Activated CD4-positive, alpha-beta T cell treated with anti-CD3 and anti-CD28 coated beads, Interleukin-10, Interleukin-2, amounts not matched to agents 100 ng/mL and 50 ng/mL, durations not matched to agents 16 hours and 8 hours (primary cell): ENCODE results near the gene PKIG.
A peak's percentile ranks its signal among the peaks of the same experiment; 100 is the strongest.
"Not testable (repeated sequence)": the region's sequence is repeated elsewhere in the genome, so short reads cannot be mapped to it uniquely, and the experiment has no call there.

ENCODE experiments used
- DNase-seq: peaks from one replicate; pipeline ENCODE4 v3.0.0-alpha.2; 2020

Gene PKIG

DNA sequence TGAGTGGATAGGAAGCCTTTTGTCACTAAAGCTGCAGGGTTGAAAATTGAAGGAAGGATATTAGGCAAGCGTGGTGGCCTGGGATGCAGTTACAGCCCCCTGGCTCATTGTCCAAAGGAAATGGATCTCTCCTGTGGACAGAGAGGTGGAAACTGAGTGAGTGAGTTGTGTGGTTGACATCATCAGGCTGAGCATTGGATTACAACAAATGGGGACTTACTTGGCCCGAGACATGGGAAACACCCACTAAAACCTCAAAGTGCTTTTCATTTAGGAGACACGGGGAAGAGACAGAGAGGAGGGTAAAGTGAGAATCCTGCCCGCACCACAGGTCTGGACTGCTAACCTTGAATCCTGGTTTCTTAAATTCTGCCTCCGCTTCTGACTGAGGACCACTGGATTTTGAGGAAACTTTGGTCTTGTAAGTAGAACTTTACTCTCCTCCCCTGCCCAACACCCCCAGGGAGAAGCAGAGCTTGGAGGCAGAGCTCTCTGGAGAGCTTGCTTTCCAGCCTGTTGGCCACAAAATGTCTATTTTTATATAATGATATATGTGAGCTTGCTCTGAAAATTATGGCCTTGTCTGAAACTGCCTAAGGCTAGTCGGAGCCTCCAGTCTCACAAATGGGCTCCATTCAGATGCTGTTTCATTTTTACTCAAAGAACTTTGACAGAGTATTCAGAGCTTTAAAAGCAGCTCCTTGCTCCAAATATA lies at the start of gene PKIG:
TSS of gene PKIG (plus strand) at position 269 of the 715 bp plus-strand sequence. CDS start 31,978 bp downstream, outside the sequence.
- no peak for DNase-seq

DNA sequence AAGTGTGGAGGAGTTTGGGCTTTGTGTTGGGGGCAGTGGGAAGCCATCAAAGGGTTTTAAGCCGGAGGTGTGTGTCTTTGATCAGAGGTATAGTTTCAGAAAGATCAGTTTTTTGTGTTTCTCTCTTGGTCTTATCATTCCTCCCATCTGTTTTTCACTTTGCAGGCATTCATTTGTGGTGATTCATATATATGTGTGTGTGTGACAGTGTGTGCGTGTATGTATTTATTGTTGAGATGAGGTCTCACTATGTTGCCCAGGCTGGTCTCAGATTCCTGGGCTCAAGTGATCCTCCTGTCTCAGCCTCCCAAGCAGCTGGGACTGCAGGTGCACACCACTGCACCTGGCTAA lies 49.4 kb upstream of the PKIG start:
- DNase-seq = peak; percentile 3

DNA sequence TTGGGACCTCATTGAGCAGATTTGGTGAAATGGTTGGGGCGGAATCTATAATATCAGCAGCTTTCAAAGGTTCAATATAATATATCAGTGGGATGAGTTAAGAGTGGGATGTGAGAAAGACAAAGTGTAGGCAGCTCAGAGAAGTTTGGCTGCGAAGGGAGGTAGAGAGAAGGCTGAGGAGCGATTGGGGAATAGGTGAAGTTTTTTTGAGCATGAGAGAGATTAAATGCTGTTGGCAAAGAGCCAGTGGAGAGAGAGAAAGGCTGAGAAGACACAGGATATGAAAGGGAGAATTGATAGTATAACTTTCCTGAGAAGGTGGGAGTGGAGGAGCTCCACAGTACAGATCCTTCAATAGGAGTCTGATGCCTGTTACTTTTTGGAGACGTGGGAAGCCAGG lies 48.5 kb upstream of the PKIG start:
- no peak for DNase-seq

DNA sequence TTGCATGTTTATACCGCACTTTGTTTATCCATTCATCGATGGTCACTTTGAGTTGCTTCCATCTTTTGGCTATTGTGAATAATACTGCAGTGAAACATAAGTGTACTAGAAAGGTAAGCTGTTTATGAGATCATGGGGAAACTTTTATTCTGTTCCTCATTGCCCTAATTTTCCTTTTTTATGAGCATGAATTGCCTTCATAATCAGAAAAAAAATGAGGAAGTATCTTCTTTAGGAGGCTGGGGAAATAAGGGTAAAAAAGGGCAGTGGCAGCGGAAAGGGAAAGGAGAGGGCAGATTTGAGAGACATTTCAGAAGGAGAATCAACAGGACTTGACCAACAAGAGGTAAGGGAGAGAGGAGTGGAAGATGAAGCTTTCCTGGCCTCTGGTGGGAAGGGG lies 46.2 kb upstream of the PKIG start:
- DNase-seq = no peak

DNA sequence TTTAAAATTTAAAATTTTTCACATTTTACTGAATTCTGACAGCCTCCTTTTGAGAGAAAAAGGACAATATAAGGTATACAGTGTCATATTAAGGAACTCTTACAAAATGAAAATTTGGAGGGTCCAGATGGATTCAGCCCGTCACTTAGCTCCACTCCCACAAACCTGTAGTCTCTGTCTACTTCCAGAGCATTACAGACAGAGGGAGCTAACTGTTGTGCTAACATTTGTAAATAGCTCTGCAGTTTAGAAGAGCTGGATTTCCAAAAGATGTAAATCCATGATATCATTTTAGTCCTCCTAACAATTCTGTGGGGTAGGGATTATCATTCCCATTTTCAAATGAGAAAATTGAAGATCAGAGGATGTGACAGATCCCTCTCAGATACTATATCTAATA lies 44.4 kb upstream of the PKIG start:
- no peak for DNase-seq

DNA sequence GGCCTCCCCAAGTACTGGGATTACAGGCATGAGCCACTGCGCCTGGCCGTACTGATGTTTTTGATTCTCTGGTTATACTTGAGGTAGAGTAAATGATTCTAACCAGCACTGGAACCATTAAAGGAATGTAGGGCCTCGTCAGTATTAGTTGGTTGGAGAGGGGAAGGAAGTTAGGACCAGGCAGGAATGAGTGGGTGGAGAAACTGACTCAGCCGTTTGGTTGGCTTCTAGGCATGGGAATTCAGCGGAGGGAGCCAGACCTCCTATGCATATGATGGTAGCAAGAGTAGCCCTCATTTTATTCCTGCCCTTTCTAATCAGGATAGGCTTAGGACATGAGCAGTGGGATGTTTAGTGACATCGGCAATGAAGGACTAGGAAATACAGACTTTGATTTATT lies 41.5 kb upstream of the PKIG start:
- DNase-seq = no peak

DNA sequence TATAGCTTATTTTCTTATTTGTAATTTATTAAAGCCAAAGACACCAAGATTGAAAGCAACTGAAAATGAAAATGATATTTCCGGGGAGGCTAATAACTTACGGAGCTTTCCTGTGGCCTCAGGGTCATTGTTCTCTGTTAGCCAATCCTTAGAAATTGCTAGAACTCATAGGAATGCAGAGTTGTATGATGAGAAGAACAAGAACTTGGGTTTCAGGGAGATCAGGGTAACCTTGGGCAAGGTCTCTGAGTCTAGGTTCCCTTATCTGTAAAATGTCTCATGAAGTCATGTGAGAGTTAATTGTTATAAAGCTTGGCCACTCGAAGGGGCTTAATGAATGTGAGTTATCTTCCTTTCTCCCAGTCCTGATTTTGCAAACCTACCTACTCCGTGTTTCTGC lies 40.4 kb upstream of the PKIG start:
- no peak for DNase-seq

DNA sequence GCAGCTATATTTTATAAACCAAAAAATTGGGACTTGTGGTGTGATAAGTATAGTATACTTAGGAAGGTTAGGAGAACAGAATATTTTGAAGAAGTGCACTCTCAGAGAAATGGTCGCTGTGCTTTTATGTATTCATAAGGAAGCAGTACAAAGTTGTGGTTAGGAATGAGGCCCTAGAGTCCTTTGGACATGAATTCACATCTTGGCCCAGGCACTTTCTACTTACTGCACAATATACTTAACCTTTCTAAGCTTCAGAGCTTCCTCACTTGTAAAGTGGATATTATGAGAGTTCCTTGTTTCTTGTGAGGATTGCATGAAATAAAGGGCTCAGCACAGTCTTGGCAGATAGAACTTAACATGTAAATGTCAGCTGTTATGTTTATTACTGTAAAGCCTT lies 39.5 kb upstream of the PKIG start:
- no peak for DNase-seq

DNA sequence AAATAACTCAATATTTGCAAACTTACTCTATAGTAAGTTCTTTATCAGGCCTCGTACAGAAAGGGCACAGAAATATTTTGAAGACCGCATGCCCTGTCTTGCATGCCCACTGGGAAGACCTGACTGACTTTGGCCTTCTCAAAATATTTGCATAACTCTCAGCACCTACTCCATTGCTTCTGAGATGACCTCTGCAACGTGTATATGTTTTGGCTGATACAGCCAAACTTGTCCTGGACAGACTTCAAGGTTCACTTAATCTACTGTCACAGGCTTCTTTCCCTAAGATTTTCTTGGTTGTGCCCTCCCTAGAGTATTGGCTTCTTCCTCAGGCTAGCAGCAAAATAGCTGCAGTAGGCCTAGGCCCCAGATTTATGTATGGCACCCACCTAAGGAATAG lies 39.0 kb upstream of the PKIG start:
- DNase-seq = no peak

DNA sequence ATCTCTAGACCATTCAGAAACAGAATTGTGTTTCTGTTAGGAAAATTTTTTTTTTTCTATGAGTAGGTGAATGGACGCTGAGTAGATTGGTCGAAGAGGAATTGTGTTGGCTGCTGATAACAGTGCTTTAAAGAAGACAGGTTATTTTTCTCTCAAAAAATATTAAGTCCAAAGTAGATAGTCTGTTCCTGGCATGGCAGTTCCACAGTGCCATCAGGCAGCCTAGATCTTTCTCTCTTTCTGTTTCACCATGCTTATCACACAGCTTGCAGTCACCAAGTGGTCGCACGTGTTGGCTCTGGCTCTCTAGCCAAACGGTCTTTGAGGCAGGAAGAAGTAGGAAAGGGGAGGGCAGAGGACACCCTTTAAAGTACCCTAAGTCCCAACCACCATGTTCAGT lies 38.1 kb upstream of the PKIG start:
- DNase-seq = no peak

DNA sequence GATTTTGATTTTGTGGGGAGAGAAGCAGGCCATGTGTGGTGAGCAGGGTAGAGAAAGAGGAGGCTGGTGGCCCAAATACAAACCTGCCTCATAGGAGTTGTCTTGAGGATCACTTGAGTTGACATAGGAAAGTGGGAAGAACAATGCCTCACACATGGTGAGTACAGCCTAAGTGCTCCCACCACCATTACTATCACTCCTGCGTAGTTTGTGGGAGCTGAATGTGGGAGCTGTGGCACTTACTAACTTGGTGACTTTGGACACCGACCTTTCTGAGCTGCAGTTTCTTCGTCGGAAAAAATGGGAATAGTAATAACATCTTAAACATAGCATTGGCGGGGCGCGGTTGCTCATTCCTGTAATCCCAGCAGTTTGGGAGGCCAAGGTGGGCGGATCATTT lies 35.0 kb upstream of the PKIG start:
- DNase-seq = no peak

DNA sequence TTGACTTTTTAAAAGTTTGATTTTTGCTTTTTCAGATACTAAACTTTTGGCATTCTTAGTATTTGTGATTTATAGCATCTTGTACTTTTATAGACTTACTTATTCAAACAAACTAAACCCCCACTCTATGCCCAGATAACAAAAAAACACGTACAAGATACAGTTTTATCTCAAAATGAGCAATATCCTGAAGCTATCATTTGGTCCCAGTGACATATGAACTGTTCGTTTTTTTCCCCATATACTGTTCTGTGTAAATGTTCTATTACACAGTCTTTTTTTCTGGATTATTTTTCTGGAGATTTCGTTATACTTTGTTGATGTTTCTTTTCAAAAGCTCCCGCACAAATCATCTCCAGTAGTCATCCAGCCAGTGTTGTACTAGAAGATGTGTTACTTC lies 33.3 kb upstream of the PKIG start:
- no peak for DNase-seq

DNA sequence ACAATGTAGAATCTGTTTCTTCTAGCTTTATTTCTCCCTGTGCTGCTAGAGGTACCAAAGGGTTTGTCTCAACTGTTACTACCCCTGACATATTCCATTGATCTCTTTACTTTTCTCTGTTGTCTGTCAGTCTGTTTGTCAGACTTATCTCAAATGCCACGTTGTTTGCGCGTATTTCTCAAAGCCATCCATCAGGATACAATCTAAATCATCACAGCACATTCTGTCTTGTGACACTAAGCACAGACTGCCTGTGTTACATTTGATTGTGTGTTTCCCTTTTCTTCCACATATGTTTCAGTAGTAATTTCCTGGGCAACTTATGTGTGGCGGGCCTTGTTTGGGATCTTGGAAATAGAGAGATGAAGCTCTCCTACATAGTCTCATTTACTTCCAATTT lies 30.3 kb upstream of the PKIG start:
- no peak for DNase-seq

DNA sequence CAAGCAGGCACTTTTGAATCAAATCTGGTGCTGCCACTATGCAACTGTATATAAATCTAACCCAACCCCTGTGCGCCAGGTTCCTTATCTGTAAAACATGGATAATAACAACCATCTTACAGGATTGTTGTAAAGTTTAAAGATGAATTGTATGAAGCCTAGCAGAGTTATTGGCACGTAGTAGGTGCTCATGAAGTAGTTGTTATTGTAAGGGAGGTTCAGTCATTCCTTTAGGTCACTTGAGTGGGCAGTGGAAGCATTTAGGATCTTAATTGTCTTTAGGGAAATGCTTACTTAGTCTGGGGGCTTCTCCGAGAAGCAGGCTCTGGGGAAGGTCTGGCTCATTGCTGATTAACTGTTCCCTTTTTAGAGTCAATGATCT lies 29.8 kb upstream of the PKIG start:
- no peak for DNase-seq

DNA sequence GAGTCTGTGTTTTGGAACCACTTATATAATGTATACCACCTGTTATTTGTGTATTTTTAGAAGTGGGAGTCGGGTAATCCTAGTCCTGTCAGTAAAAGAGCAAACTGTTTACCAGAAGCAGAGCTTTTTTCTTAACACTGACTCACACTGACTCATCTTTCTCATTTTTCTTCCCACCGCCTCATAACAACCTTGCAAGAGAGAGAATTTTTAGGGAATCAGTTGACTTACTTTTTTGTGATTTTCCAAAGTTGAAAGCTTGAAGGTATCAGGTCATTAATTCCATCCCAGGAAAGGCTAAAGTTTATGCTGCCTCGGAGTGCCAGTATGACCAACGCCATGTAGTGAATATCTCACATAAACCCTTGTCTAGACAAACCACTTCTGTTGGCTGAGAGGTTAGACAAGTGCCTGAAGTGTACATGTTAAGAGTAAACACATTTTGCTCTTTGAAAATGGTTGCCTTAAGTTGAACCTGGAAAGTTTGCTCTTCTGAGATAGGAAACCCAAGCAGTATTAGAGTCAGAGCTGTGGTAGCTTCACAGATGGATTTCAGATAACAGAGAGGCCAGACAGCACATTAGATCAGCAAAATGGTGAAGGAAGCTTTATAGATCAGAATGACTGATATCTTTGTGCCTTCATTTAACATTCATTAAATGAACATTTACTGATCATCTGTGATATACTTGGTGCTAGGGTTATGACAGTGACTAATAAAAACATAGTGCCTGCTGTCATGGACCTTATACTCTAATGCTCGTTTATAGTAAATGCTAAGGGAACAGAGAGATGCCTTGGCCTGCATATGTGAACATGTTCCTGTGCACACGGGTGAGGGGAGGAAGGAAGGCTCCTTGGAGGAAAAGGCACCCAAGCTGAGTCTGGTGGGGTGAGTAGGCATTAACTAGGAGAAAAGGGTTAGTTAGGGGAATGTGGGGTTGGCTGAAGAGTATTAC lies 29.1 kb upstream of the PKIG start:
- peak; percentile 30 for DNase-seq

DNA sequence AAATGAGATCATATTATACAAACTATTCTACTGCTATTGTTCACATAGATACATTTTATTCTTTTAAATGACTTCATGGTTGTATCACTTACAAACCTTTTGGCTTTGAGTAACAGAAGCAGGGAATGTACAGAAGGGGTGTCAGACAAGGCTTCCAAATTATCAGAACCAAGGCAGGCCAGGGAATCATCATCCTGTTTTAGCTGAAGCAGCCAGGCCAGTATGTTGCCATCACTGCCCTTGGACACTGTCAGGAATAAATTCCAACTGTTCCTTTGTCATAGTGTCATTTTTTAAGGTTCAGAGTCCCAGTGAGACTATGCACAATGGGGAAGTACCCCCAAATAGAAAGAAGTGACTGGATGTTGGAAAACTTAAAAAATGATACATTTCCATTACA lies 23.1 kb upstream of the PKIG start:
- DNase-seq = no peak

DNA sequence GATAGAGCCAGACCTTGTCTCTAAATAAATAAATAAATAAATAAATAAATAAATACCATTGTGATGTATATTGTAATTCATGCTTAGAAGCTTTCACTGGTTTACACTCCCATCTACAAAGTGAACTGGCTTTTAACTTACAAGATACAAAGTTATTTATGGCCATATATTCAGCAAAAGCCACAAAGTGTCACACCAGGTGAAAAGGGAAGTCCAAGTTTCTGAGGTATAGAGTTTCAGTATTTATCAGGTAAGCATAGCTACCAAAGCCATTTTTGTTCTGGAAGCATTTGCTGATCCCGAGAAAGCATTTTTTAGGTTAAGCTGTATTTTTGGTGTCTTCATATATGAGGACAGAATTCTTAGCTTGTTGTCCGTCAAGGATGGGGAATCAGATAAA lies 22.1 kb upstream of the PKIG start:
- DNase-seq = no peak

DNA sequence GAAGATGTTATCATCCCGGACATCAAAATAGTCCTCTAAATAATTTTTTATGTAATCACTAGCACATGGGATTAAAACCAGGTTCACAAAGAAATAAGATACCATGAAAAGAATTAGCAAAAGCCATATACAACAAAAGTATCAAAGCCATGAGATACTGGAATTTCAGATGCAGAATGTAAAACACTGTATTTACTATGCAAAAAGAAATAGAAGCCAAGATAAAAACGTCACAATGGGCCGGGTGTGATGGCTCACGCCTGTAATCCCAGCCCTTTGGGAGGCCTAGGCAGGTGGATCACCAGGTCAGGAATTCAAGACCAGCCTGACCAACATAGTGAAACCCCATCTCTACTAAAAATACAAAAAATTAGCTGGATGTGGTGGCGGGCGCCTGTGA lies 21.6 kb upstream of the PKIG start:
- not testable (repeated sequence) for DNase-seq

DNA sequence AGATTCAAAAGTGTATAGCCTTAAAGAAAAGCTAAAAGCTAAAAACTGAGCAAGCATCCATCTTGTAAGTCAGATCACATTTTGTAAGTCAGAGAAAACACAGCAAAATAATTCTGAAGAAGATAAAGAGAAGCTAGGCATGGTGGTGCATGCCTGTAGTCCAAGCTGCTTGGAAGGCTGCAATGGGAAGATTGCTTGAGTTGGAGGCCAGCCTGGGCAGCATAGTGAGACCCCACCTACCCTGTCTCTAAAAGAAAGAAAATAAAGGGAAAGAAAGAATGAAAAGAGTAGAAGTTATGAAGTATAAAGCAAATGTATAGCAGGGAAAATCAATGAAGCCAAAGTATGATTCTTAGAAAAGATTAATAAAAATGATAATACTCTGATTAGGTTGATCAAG lies 20.5 kb upstream of the PKIG start:
- no peak for DNase-seq

DNA sequence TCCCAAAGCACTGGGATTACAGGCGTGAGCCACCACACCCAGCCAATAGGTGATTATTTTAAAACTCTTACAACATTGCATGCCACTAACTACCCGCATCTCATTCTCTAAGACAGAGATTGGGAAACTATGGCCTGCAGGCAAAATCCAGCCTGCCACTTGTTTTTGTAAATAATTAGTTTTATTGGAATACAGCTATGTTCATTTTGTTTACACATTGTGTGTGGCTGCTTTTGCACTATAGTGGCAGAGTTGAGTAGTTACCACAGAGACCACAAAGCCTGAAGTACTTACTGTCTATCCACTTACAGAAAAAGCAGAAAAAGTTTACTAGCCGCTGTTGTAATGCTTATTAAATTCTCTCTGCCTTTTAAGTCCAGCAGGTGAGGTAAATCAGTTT lies 16.4 kb upstream of the PKIG start:
- DNase-seq = no peak

DNA sequence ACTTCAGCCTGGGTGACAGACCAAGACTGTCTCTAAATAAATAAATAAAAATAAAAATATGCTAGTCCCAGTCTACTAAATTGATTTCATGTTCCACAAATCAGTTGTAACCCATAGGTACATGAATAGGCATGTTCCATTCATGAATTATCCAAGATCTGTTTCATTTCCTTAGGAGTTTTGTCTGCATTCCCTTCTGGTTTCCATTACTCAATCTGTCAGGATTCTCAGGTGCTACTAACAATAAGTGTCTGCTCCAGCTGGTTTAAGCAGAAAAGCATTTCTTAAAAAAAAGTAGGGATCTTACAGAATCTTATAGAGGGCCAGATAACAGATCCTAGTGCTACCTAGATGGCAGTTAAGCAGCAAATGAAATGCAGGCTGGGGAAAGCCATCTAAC lies 15.6 kb upstream of the PKIG start:
- no peak for DNase-seq

DNA sequence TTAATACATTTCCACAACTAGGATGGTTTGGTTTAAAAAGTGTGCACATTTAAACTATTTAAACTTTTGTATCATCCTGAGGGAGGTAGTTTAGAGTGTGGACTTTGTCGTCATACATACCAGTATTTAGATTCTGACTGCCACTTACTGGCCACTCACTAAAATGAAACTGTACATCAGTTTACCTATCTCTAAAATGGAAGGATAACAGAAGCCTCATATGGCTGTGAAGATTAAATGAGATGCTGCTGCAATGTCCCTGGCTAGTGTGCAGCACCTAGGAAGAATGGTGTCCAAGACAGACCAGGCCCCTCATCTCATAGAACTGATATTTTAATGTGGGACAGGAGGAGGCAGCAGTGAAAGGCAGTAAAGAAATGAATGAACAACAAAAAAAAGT lies 12.0 kb upstream of the PKIG start:
- DNase-seq = no peak

DNA sequence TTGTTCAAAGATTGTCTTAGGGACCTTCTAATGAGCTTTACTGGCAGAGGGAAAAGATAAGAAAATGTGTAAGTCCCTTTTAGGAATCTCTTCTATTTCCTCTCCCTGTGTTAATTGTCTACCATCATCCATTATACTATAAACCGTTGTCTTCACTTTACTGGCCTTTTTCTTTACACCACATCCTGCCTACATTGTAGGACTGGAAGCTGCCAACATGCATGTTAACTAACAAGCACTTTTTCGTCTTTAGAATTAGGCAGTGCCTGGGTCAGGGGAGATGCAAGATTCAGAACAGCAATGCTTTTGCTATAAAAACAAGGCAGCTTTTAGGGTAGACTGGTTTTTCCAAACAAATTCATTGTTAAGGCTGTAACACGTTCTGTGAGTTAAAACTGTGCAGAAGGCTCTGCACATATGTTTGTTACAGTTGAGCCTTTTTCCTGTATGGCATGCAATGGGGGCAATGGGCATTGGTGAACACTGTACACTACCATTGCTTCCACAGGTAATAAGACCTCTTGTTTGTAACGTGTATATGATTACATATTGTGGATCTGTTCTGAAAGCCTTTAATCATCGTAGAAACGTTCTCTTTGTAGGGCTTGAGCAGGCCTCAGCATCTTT lies 10.9 kb upstream of the PKIG start:
- no peak for DNase-seq
